HCT116 (cell line): ENCODE data around the gene RNU5D-1. TPM values are rescaled to one million over a fixed set of nuclear protein-coding genes. Genes with fewer than 3 reads are reported as not detected.

ENCODE experiments used
- ATAC-seq: fragments of 200-7000 bp; cut with Tn5 transposase; 2 replicates; pipeline ENCODE4 v1.9.1; 2020; ENCODE audit warnings: mild to moderate bottlenecking, moderate library complexity
- BruUV-seq: library from RNA; stranded (reverse); fragments of 400-500 nt; replicated peaks from 2 replicates; lab custom pipeline; 2021; lab: Mats Ljungman, UMichigan
- CTCF ChIA-PET: fragments of 300-600 bp; sonication (Branson Sonifier 250); formaldehyde crosslinking; loops from one replicate; lab custom pipeline; 2021; ENCODE audit warnings: antibody characterized with exemption; lab: Charles Lee
- POLR2A ChIA-PET: fragments of 300-600, 350-600 bp; sonication (Branson Sonifier 250); formaldehyde crosslinking; loops from one replicate; lab custom pipeline; 2021; ENCODE audit warnings: antibody characterized with exemption; lab: Charles Lee
- RAD21 ChIA-PET, 2 experiments: fragments of 300-600 bp; sonication (Branson Sonifier 250); formaldehyde crosslinking; loops; one replicate each; lab custom pipeline; 2023; ENCODE audit warnings: low total read pairs in 2 of 2; ENCODE audit not compliant: uncharacterized antibody in 2 of 2, unreplicated experiment in 2 of 2, low non-redundant PET in 1 of 2; lab: Charles Lee
- DNase-seq: peaks from one replicate; pipeline ENCODE4 v3.0.0-alpha.2; 2010; ENCODE audit warnings: low read depth, low spot score
- H2AFZ ChIP-seq: fragments of 200-600 bp; shearing (Covaris generic), sonication (generic); 2 replicates; pipeline ENCODE4 v1.6.1; 2017; ENCODE audit warnings: low read depth, mixed run types, mixed read lengths, antibody characterized with exemption, low read length; ENCODE audit not compliant: poor library complexity, severe bottlenecking
- H3K27ac ChIP-seq: 2 replicates; pipeline ENCODE4 v1.5.1; 2012; ENCODE audit warnings: low read depth, low read length
- H3K27me3 ChIP-seq: fragments of 200-600 bp; sonication (generic); 2 replicates; pipeline ENCODE4 v1.6.1; 2016; ENCODE audit warnings: mixed run types, low read length, mixed read lengths; ENCODE audit not compliant: insufficient read depth
- H3K36me3 ChIP-seq, 2 experiments: fragments of 200-500 bp in 1 of 2; fragments of 200-600 bp in 1 of 2; sonication (Bioruptor generic) in 1 of 2; sonication (generic) in 1 of 2; 2 replicates each; pipeline versions ENCODE4 v1.5.1 to v1.6.1; 2014 to 2016; ENCODE audit warnings: low read length in 2 of 2, inconsistent platforms in 1 of 2, mixed read lengths in 1 of 2, mixed run types in 1 of 2; ENCODE audit not compliant: insufficient read depth in 2 of 2, control insufficient read depth in 1 of 2
- H3K4me1 ChIP-seq, 2 experiments: fragments of 200-600 bp in 1 of 2; sonication (generic) in 1 of 2; 2 replicates each; pipeline versions ENCODE4 v1.5.1 to v1.6.1; 2012 to 2017; ENCODE audit warnings: low read length in 2 of 2, inconsistent platforms in 1 of 2, mild to moderate bottlenecking in 1 of 2, mixed read lengths in 1 of 2, mixed run types in 1 of 2, moderate library complexity in 1 of 2; ENCODE audit not compliant: insufficient read depth in 2 of 2, control insufficient read depth in 1 of 2
- H3K4me2 ChIP-seq: fragments of 200-600 bp; sonication (generic); 2 replicates; pipeline ENCODE4 v1.6.1; 2017; ENCODE audit warnings: mixed run types, low read length, mixed read lengths
- H3K4me3 ChIP-seq, 2 experiments: fragments of 200-600 bp in 1 of 2; sonication (generic) in 1 of 2; replicated peaks in 1 of 2; 2 replicates each; pipeline ENCODE4 v1.5.1; 2011 to 2016; ENCODE audit warnings: low read length in 2 of 2, control low read depth in 1 of 2, low read depth in 1 of 2, mild to moderate bottlenecking in 1 of 2, mixed read lengths in 1 of 2, mixed run types in 1 of 2
- H3K79me2 ChIP-seq: fragments of 200-600 bp; sonication (generic); 2 replicates; pipeline ENCODE4 v1.6.1; 2017; ENCODE audit warnings: mild to moderate bottlenecking, mixed run types, low read length, moderate library complexity, mixed read lengths; ENCODE audit not compliant: insufficient read depth
- H3K9ac ChIP-seq: fragments of 200-600 bp; sonication (generic); 2 replicates; pipeline ENCODE4 v1.6.1; 2016; ENCODE audit warnings: low read length, mixed read lengths
- H3K9me2 ChIP-seq: fragments of 200-600 bp; sonication (generic), shearing (Covaris generic); 2 replicates; pipeline ENCODE4 v1.6.1; 2017; ENCODE audit warnings: mixed run types, mild to moderate bottlenecking, moderate library complexity; ENCODE audit not compliant: insufficient read depth
- H3K9me3 ChIP-seq, 2 experiments: fragments of 200-500 bp in 1 of 2; fragments of 200-600 bp in 1 of 2; sonication (Bioruptor generic) in 1 of 2; sonication (generic) in 1 of 2; 2 replicates each; pipeline ENCODE4 v1.6.1; 2014 to 2017; ENCODE audit warnings: low read length in 2 of 2, mixed read lengths in 2 of 2, inconsistent platforms in 1 of 2, low read depth in 1 of 2, mild to moderate bottlenecking in 1 of 2, mixed run types in 1 of 2, moderate library complexity in 1 of 2; ENCODE audit not compliant: control insufficient read depth in 1 of 2, insufficient read depth in 1 of 2
- H4K20me1 ChIP-seq: fragments of 200-600 bp; sonication (generic), shearing (Covaris generic); 2 replicates; pipeline ENCODE4 v1.6.1; 2017; ENCODE audit warnings: mixed run types, mild to moderate bottlenecking, moderate library complexity; ENCODE audit not compliant: insufficient read depth
- EZH2 ChIP-seq: fragments of 200-600 bp; sonication (generic); IDR thresholded peaks from 2 replicates; pipeline ENCODE4 v1.6.1; 2017; ENCODE audit warnings: antibody characterized with exemption, mixed run types
- EZH2phosphoT487 ChIP-seq: fragments of 200-600 bp; IDR thresholded peaks from 2 replicates; pipeline ENCODE4 v1.6.1; 2018; ENCODE audit warnings: antibody characterized with exemption, borderline replicate concordance
- JUND ChIP-seq: IDR thresholded peaks from 2 replicates; pipeline ENCODE4 v1.6.1; 2012
- POLR2AphosphoS5 ChIP-seq: IDR thresholded peaks from 2 replicates; pipeline ENCODE4 v1.6.1; 2011; ENCODE audit warnings: mild to moderate bottlenecking, low read depth, low read length, moderate library complexity
- YY1 ChIP-seq: IDR thresholded peaks from 2 replicates; pipeline ENCODE4 v1.6.1; 2011; ENCODE audit warnings: low read length, low read depth, moderate library complexity, mild to moderate bottlenecking; ENCODE audit not compliant: insufficient replicate concordance; ENCODE audit errors: extremely low read depth
- ZFX ChIP-seq: fragments of 450-650 bp; IDR thresholded peaks from 2 replicates; pipeline ENCODE4 v1.6.1; 2017
- intact Hi-C: fragments of 100-400 bp; cut with micrococcal nuclease; formaldehyde crosslinking; loops from 2 replicates; pipeline ENCODE4 v1.10.0; 2022
- total RNA-seq: library from RNA; stranded (reverse); gene quantifications from one replicate; pipeline ENCODE4 v1.2.1, GENCODE V29; 2021; ENCODE audit not compliant: unreplicated experiment
- TF ChIP-seq, protein P1 (sequence below): IDR thresholded peaks from 2 replicates; pipeline ENCODE4 v1.6.1; 2011; ENCODE audit warnings: mild to moderate bottlenecking, low read length, moderate library complexity; ENCODE audit not compliant: insufficient replicate concordance; ENCODE audit errors: extremely low read depth

RNU5D-1 gene
- total RNA-seq, 1 experiment from 2014 or later: not detected

DNA sequence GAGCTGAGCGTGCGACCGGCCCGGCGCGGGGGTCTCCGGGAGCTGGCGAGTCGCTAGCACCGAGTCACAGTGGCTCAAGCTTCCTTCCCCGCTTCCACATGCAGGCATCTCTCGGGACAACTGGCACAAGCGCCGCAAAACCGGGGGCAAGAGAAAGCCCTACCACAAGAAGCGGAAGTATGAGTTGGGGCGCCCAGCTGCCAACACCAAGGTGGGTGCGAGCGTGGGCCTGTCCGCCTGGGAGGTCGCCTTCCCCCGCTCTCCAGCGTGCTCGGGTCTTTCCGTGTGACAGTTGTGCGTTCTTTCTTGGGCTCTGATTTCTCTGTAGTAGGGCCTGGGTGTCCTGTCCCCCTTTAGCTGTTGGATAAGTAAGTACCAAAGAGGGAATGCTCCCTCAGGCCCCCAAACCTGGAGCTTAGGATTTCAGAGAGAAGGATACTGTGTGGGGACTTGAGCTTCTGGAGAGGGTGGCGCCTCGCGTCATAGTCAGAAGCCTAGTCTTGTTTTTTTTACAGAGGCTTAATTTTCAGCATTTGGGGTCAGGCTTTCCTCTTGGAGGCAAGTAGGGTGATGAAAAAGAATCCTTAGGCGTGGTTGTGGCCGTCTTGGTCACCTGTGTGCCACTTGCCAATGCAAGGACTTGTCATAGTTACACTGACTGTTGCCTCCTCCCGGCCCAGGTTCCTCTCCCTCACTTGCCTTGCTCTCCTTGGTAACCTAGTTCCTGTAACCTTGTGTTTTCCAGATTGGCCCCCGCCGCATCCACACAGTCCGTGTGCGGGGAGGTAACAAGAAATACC lies 45.2 kb upstream of the RNU5D-1 start:
- RAD21 ChIA-PET: no interaction called here
- Histone ChIP-seq H3K9ac (peak overlapping the region; percentile 100), H3K4me3 (peak overlapping the region; percentile 92 to 99), H3K27ac (peak overlapping the region; percentile 86), H3K79me2 (peaks cover 43% of the 10 kb centered on the region), H3K27me3 (no peaks in the 10 kb centered on the region), H2AFZ (no peak overlapping the region), H3K4me2 (peak overlapping the region; percentile 99), H3K36me3 (peaks cover 28 to 44% of the 10 kb centered on the region in 2 experiments), H3K4me1 (peaks cover 10 to 24% of the 10 kb centered on the region in 2 experiments), H3K9me2 (no peaks in the 10 kb centered on the region), H3K9me3 (no peaks in the 10 kb centered on the region), H4K20me1 (peaks cover 18% of the 10 kb centered on the region; the same call in 1 of the 2 replicates)
- ATAC-seq: peak; percentile 4; the same call in 1 of the 2 replicates
- TF ChIP-seq EZH2 (no peak), YY1 (no peak), JUND (no peak), EZH2phosphoT487 (no peak), ZFX (peak; percentile 59; the same call in 1 of the 2 replicates), POLR2AphosphoS5 (no peak; the same call in 1 of the 2 replicates)
- TF ChIP-seq, protein P1, sequence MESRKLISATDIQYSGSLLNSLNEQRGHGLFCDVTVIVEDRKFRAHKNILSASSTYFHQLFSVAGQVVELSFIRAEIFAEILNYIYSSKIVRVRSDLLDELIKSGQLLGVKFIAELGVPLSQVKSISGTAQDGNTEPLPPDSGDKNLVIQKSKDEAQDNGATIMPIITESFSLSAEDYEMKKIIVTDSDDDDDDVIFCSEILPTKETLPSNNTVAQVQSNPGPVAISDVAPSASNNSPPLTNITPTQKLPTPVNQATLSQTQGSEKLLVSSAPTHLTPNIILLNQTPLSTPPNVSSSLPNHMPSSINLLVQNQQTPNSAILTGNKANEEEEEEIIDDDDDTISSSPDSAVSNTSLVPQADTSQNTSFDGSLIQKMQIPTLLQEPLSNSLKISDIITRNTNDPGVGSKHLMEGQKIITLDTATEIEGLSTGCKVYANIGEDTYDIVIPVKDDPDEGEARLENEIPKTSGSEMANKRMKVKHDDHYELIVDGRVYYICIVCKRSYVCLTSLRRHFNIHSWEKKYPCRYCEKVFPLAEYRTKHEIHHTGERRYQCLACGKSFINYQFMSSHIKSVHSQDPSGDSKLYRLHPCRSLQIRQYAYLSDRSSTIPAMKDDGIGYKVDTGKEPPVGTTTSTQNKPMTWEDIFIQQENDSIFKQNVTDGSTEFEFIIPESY: no peak
- no peak for DNase-seq
- CTCF ChIA-PET: interaction anchor here (1.6 kb wide), 2 partner anchors 45 to 55 kb away, joined by 3 read pairs; partner anchors contain the start of gene RNU5D-1
- POLR2A ChIA-PET: interaction anchor here (0.7 to 3.5 kb wide), 11 partner anchors 9 to 54 kb away, joined by 3 to 39 read pairs (median 10); partner anchors contain the start of genes DYNLT4, PLK3 and RNU5D-1
- BruUV-seq: TSS peak; percentile 62
- intact Hi-C loops: loop anchor here (1.0 kb wide), 1 partner anchor 45 kb away; the partner anchor contains the start of gene RNU5D-1
